KOPT-K1 (cell line): ENCODE data around the gene PPIC.

Experiments
- H3K27ac ChIP-seq: fragments of 200-600 bp; sonication (generic); 2 replicates; pipeline ENCODE4 v1.5.1; 2016; ENCODE audit warnings: antibody characterized with exemption, mild to moderate bottlenecking, low read depth, low read length; ENCODE audit not compliant: poor library complexity, severe bottlenecking
- H3K36me3 ChIP-seq: fragments of 200-600 bp; sonication (generic); 2 replicates; pipeline ENCODE4 v1.5.1; 2017; ENCODE audit warnings: antibody characterized with exemption, mild to moderate bottlenecking, low read length, moderate library complexity; ENCODE audit not compliant: insufficient read depth
- H3K9me3 ChIP-seq: fragments of 200-600 bp; sonication (generic); 2 replicates; pipeline ENCODE4 v1.5.1; 2017; ENCODE audit warnings: antibody characterized with exemption, low read length, mild to moderate bottlenecking; ENCODE audit not compliant: insufficient read depth, poor library complexity, severe bottlenecking

PPIC gene

GRCh38 chr5:123037104-123037418 lies 536 bp upstream of the PPIC start:
- peaks cover 17% of the 10 kb centered on the region for H3K9me3 ChIP-seq
- no peak overlapping the region for H3K27ac ChIP-seq
- no peaks in the 10 kb centered on the region for H3K36me3 ChIP-seq

GRCh38 chr5:123035918-123036390 lies 571 bp downstream of the PPIC start:
- Histone ChIP-seq H3K36me3 (no peaks in the 10 kb centered on the region), H3K9me3 (peaks cover 17% of the 10 kb centered on the region), H3K27ac (no peak overlapping the region)

GRCh38 chr5:123035360-123035917 lies 1.1 kb downstream of the PPIC start:
- H3K36me3 ChIP-seq, result no peaks in the 10 kb centered on the region
- peaks cover 17% of the 10 kb centered on the region for H3K9me3 ChIP-seq
- H3K27ac ChIP-seq, result no peak overlapping the region

- Histone ChIP-seq H3K36me3 (no peaks in the 10 kb centered on the region), H3K27ac (no peak overlapping the region), H3K9me3 (peaks cover 17% of the 10 kb centered on the region)
Measured at GRCh38 chr5:123033157-123033671, 3.3 kb downstream of the PPIC start.

GRCh38 chr5:123028222-123028621 lies 8.3 kb downstream of the PPIC start:
- no peak overlapping the region for H3K27ac ChIP-seq
- H3K9me3 ChIP-seq, result no peaks in the 10 kb centered on the region
- H3K36me3 ChIP-seq, result no peaks in the 10 kb centered on the region

- Histone ChIP-seq H3K9me3 (peaks cover 4% of the 10 kb centered on the region), H3K36me3 (no peaks in the 10 kb centered on the region), H3K27ac (no peak overlapping the region)
Measured at GRCh38 chr5:123014689-123015088, 21.8 kb downstream of the PPIC start.

- Histone ChIP-seq H3K27ac (no peak overlapping the region), H3K9me3 (peaks cover 4% of the 10 kb centered on the region), H3K36me3 (no peaks in the 10 kb centered on the region)
Measured at GRCh38 chr5:123012321-123012720, 24.2 kb downstream of the PPIC start.

GRCh38 chr5:123007754-123008153 lies 28.8 kb downstream of the PPIC start:
- Histone ChIP-seq H3K36me3 (no peaks in the 10 kb centered on the region), H3K9me3 (no peaks in the 10 kb centered on the region), H3K27ac (no peak overlapping the region)

GRCh38 chr5:123007182-123007581 lies 29.3 kb downstream of the PPIC start:
- H3K36me3 ChIP-seq, result no peaks in the 10 kb centered on the region
- no peaks in the 10 kb centered on the region for H3K9me3 ChIP-seq
- no peak overlapping the region for H3K27ac ChIP-seq

- Histone ChIP-seq H3K27ac (no peak overlapping the region), H3K9me3 (no peaks in the 10 kb centered on the region), H3K36me3 (no peaks in the 10 kb centered on the region)
Measured at GRCh38 chr5:123001808-123002207, 34.7 kb downstream of the PPIC start.

GRCh38 chr5:123000731-123001130 lies 35.8 kb downstream of the PPIC start:
- H3K27ac ChIP-seq, result no peak overlapping the region
- no peaks in the 10 kb centered on the region for H3K9me3 ChIP-seq
- H3K36me3 ChIP-seq, result no peaks in the 10 kb centered on the region

- Histone ChIP-seq H3K27ac (no peak overlapping the region), H3K9me3 (no peaks in the 10 kb centered on the region), H3K36me3 (no peaks in the 10 kb centered on the region)
Measured at GRCh38 chr5:122999947-123000563, 36.5 kb downstream of the PPIC start.

GRCh38 chr5:122997294-122997693 lies 39.2 kb downstream of the PPIC start:
- no peak overlapping the region for H3K27ac ChIP-seq
- no peaks in the 10 kb centered on the region for H3K36me3 ChIP-seq
- H3K9me3 ChIP-seq, result no peaks in the 10 kb centered on the region

- no peaks in the 10 kb centered on the region for H3K9me3 ChIP-seq
- no peaks in the 10 kb centered on the region for H3K36me3 ChIP-seq
- H3K27ac ChIP-seq, result no peak overlapping the region
Measured at GRCh38 chr5:122996091-122996490, 40.4 kb downstream of the PPIC start.

- H3K27ac ChIP-seq, result no peak overlapping the region
- H3K9me3 ChIP-seq, result no peaks in the 10 kb centered on the region
- no peaks in the 10 kb centered on the region for H3K36me3 ChIP-seq
Measured at GRCh38 chr5:122985954-122986721, 50.4 kb downstream of the PPIC start.
